Uterus (tissue), 4 donors: Measurements from ENCODE around the gene CARD9. TPM values are rescaled to one million over a fixed set of nuclear protein-coding genes. Genes with fewer than 3 reads are reported as not detected.

Source experiments
- DNase-seq, 2 donors: peaks; one replicate each; pipeline ENCODE4 v3.0.0-alpha.2; 2019 to 2020
- H3K27ac ChIP-seq, 2 donors: fragments of 200-600 bp; sonication (generic); 1 replicate in 1 of 2; 2 replicates in 1 of 2; pipeline ENCODE4 v1.5.1; 2016 to 2018
- H3K27me3 ChIP-seq, 2 donors: fragments of 200-600 bp; sonication (generic); one replicate each; pipeline ENCODE4 v1.5.1; 2018 to 2019; ENCODE audit warnings: control low read depth in 1 of 2
- H3K36me3 ChIP-seq, 2 donors: fragments of 200-600 bp; sonication (generic); one replicate each; pipeline ENCODE4 v1.5.1; 2019; ENCODE audit warnings: control low read depth in 1 of 2
- H3K4me1 ChIP-seq, 2 donors: fragments of 200-600 bp; sonication (generic); one replicate each; pipeline ENCODE4 v1.5.1; 2018 to 2019; ENCODE audit warnings: control low read depth in 1 of 2
- H3K4me3 ChIP-seq, 2 donors: fragments of 200-600 bp; sonication (generic); 1 replicate in 1 of 2; 2 replicates in 1 of 2; pipeline ENCODE4 v1.5.1; 2018 to 2019; ENCODE audit warnings: mild to moderate bottlenecking in 1 of 2
- H3K9me3 ChIP-seq, 2 donors: fragments of 200-600 bp; sonication (generic); one replicate each; pipeline ENCODE4 v1.5.1; 2019; ENCODE audit warnings: control low read depth in 1 of 2
- POLR2A ChIP-seq, 2 donors: fragments of 450-650 bp; IDR thresholded peaks; one replicate each; pipeline ENCODE4 v1.6.1; 2016; ENCODE audit warnings: antibody characterized with exemption in 2 of 2, mild to moderate bottlenecking in 1 of 2, moderate library complexity in 1 of 2
- intact Hi-C: fragments of 100-400 bp; cut with DNase I; formaldehyde crosslinking; loops from one replicate; pipeline ENCODE4 v1.15.1; 2023; ENCODE audit warnings: low total_unique reads
- total RNA-seq, 4 donors: library from RNA; depleted of rRNA in 3 of 4; stranded (reverse); fragments of >200 nt in 3 of 4; gene quantifications; one replicate each; pipeline versions ENCODE4 v1.1.0 to v1.2.4, GENCODE V29; 2014 to 2023
- TF ChIP-seq, protein P1 (sequence below), 4 experiments: fragments of 200-600 bp in 2 of 4; fragments of 450-650 bp in 2 of 4; sonication (generic) in 2 of 4; IDR thresholded peaks; one replicate each; pipeline ENCODE4 v1.5.1; 2016 to 2019; ENCODE audit warnings: antibody characterized with exemption in 4 of 4, mild to moderate bottlenecking in 2 of 4, moderate library complexity in 1 of 4
- donor health status: DM: yes; HTN: yes; CAD: no.

CARD9 gene
- total RNA-seq, 4 donors from 2014 or later, result under 0.01 to 10.6 (median 2.5) TPM

GRCh38 chr9:136362450-136362784, 11.1 kb downstream of the CARD9 start:
- Histone ChIP-seq H3K4me3 (no peak overlapping the region), H3K27me3 (no peaks in the 10 kb centered on the region), H3K9me3 (no peaks in the 10 kb centered on the region), H3K36me3 (no peaks in the 10 kb centered on the region), H3K4me1 (no peaks in the 10 kb centered on the region), H3K27ac (peak overlapping the region; percentile 63 to 94)
- intact Hi-C loops, result no loop called here
- DNase-seq, result no peak
- TF ChIP-seq POLR2A (IDR thresholded peaks at IDR 0.05), result no peak
- TF ChIP-seq, protein P1, sequence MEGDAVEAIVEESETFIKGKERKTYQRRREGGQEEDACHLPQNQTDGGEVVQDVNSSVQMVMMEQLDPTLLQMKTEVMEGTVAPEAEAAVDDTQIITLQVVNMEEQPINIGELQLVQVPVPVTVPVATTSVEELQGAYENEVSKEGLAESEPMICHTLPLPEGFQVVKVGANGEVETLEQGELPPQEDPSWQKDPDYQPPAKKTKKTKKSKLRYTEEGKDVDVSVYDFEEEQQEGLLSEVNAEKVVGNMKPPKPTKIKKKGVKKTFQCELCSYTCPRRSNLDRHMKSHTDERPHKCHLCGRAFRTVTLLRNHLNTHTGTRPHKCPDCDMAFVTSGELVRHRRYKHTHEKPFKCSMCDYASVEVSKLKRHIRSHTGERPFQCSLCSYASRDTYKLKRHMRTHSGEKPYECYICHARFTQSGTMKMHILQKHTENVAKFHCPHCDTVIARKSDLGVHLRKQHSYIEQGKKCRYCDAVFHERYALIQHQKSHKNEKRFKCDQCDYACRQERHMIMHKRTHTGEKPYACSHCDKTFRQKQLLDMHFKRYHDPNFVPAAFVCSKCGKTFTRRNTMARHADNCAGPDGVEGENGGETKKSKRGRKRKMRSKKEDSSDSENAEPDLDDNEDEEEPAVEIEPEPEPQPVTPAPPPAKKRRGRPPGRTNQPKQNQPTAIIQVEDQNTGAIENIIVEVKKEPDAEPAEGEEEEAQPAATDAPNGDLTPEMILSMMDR (IDR thresholded peaks at IDR 0.05), result no peak

GRCh38 chr9:136361754-136362449, 11.6 kb downstream of the CARD9 start:
- Histone ChIP-seq H3K36me3 (no peaks in the 10 kb centered on the region), H3K9me3 (no peaks in the 10 kb centered on the region), H3K4me1 (no peaks in the 10 kb centered on the region), H3K4me3 (no peak overlapping the region), H3K27ac (peak overlapping the region; percentile 56 to 94), H3K27me3 (no peaks in the 10 kb centered on the region)
- peak; percentile 61 to 63 for DNase-seq
- TF ChIP-seq POLR2A (IDR thresholded peaks at IDR 0.05), result no peak
- TF ChIP-seq, protein P1 (IDR thresholded peaks at IDR 0.05), result no peak
- intact Hi-C loops, result no loop called here

DNA sequence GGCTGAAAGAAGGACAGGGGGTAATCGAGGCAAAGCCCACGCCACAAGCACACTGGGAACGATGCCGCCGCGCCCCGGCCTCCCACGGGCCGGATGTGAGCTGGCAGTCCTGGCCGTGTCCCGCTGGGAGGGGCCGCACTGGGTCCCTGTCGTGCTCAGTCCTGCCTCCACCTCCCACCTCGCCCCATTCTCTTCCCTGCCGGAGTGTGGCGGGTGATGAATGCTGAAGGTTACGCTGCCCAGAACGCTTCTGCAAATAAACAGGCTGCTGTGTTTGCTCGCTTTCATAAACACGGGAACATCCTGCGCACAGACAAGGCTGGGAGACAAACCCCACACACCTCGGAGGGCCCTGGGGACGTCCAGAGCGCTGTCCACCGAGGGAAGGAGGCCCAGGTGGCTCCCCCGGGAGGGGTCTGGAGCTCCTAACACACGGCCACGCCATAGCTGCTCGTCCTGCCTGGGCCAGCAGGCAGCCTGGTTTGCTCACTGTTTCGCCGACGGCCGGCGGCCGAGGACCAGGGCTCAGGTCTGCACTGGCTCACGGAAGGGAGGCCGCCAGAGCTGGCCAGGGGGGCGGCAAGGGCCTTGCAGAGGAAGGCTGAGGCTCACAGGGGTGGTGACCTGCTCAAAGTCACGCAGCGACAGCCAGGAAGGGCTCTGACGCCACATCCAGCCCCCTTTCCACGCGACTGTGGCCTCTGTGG, 12.3 kb downstream of the CARD9 start:
- H3K9me3 ChIP-seq, result no peaks in the 10 kb centered on the region
- no peaks in the 10 kb centered on the region for H3K4me1 ChIP-seq
- DNase-seq, result no peak
- H3K27me3 ChIP-seq, result no peaks in the 10 kb centered on the region
- H3K4me3 ChIP-seq, result no peak overlapping the region
- peak overlapping the region; percentile 56 to 94 for H3K27ac ChIP-seq
- no peaks in the 10 kb centered on the region for H3K36me3 ChIP-seq
- intact Hi-C loops, result no loop called here
- TF ChIP-seq, protein P1 (IDR thresholded peaks at IDR 0.05), result no peak
- TF ChIP-seq POLR2A (IDR thresholded peaks at IDR 0.05), result no peak

- H3K4me3 ChIP-seq, result no peak overlapping the region
- H3K9me3 ChIP-seq, result no peaks in the 10 kb centered on the region
- intact Hi-C loops, result no loop called here
- TF ChIP-seq, protein P1 (IDR thresholded peaks at IDR 0.05), result no peak
- no peak for TF ChIP-seq POLR2A (IDR thresholded peaks at IDR 0.05)
- no peak for DNase-seq
- H3K36me3 ChIP-seq, result no peaks in the 10 kb centered on the region
- peak overlapping the region; percentile 56 to 94 for H3K27ac ChIP-seq
- no peaks in the 10 kb centered on the region for H3K4me1 ChIP-seq
- H3K27me3 ChIP-seq, result no peaks in the 10 kb centered on the region
These were observed 13.4 kb downstream of the CARD9 start for GRCh38 chr9:136359774-136360718.
